Smooth muscle cell (in vitro differentiated cells): ENCODE results near the gene CPED1. TPM values are rescaled to one million over a fixed set of nuclear protein-coding genes. Genes with fewer than 3 reads are reported as not detected.

Experiments used
- DNase-seq: peaks from one replicate; lab custom pipeline; 2025; ENCODE audit not compliant: unreplicated experiment; lab: John Stamatoyannopoulos, UW
- H2AFZ ChIP-seq: fragments of 200-600 bp; sonication (generic); 2 replicates; pipeline ENCODE4 v1.6.0; 2016; ENCODE audit warnings: antibody characterized with exemption, low read depth, mild to moderate bottlenecking
- H3F3A ChIP-seq: fragments of 200-600 bp; sonication (generic); 2 replicates; pipeline ENCODE4 v1.6.0; 2017; ENCODE audit warnings: antibody characterized with exemption, low read depth
- H3K27ac ChIP-seq: fragments of 200-600 bp; sonication (generic); 2 replicates; pipeline ENCODE4 v1.5.1; 2016; ENCODE audit warnings: low read depth, mild to moderate bottlenecking
- H3K27me3 ChIP-seq: fragments of 200-600 bp; sonication (generic); 2 replicates; pipeline ENCODE4 v1.6.1; 2016; ENCODE audit warnings: low read depth, mild to moderate bottlenecking
- H3K36me3 ChIP-seq: fragments of 200-600 bp; sonication (generic); 2 replicates; pipeline ENCODE4 v1.5.1; 2016; ENCODE audit warnings: low read depth
- H3K4me1 ChIP-seq: fragments of 200-600 bp; sonication (generic); 2 replicates; pipeline ENCODE4 v1.5.1; 2016; ENCODE audit warnings: low read depth
- H3K4me2 ChIP-seq: fragments of 200-600 bp; sonication (generic); 2 replicates; pipeline ENCODE4 v1.6.0; 2016; ENCODE audit warnings: mild to moderate bottlenecking
- H3K4me3 ChIP-seq: fragments of 200-600 bp; sonication (generic); 2 replicates; pipeline ENCODE4 v1.5.1; 2016; ENCODE audit warnings: mild to moderate bottlenecking
- H3K79me2 ChIP-seq: fragments of 200-600 bp; sonication (generic); 2 replicates; pipeline ENCODE4 v1.6.0; 2016; ENCODE audit warnings: low read depth, mild to moderate bottlenecking
- H3K9ac ChIP-seq: fragments of 200-600 bp; sonication (generic); 2 replicates; pipeline ENCODE4 v1.6.0; 2016; ENCODE audit warnings: low read depth
- H3K9me3 ChIP-seq: fragments of 200-600 bp; sonication (generic); replicated peaks from 2 replicates; pipeline ENCODE4 v1.5.1; 2016; ENCODE audit warnings: low read depth
- H4K20me1 ChIP-seq: fragments of 200-600 bp; sonication (generic); 2 replicates; pipeline ENCODE4 v1.6.0; 2016; ENCODE audit warnings: low read depth
- CTCF ChIP-seq: fragments of 200-600 bp; sonication (generic); IDR thresholded peaks from 2 replicates; pipeline ENCODE4 v1.5.1; 2017; ENCODE audit warnings: borderline replicate concordance, mild to moderate bottlenecking, antibody characterized with exemption; ENCODE audit not compliant: insufficient read depth, poor library complexity, severe bottlenecking
- WGBS: methylation state at CpG from one replicate; pipeline ENCODE4 v1.1.7; 2016; ENCODE audit warnings: low lambda C conversion rate; 5-methylcytosine and 5-hydroxymethylcytosine counted together
- polyA plus RNA-seq: library from polyadenylated mRNA; unstranded; fragments of >200 nt; fragmentation: Nextera tagmentation; extraction: Ambion mirVana; gene quantifications from 2 replicates; pipeline ENCODE4 v1.2.1, GENCODE V29; 2016
- total RNA-seq: library from RNA; depleted of rRNA; stranded (reverse); fragments of >200 nt; gene quantifications from 2 replicates; pipeline ENCODE4 v1.2.3, GENCODE V29; 2014

Gene CPED1
- total and polyA plus RNA-seq, 2 experiments from 2014 or later: 9.5 to 12.9 TPM

- Histone ChIP-seq H3K27ac (no peak overlapping the region), H3K27me3 (no peaks in the 10 kb centered on the region), H3F3A (no peaks in the 10 kb centered on the region), H3K9me3 (no peaks in the 10 kb centered on the region), H4K20me1 (no peaks in the 10 kb centered on the region), H3K36me3 (no peaks in the 10 kb centered on the region), H3K9ac (no peak overlapping the region), H3K4me3 (no peak overlapping the region), H3K4me2 (no peak overlapping the region), H3K79me2 (no peaks in the 10 kb centered on the region), H2AFZ (no peak overlapping the region), H3K4me1 (no peaks in the 10 kb centered on the region)
- TF ChIP-seq CTCF: peak; percentile 76
- DNase-seq: no peak
- 5% methylated on average over 1 of the region's 1 CpG for WGBS
These were observed 119.5 kb downstream of the CPED1 start for GRCh38 chr7:121107923-121108498.

- Histone ChIP-seq H3K4me1 (no peaks in the 10 kb centered on the region), H3K4me3 (no peak overlapping the region), H3K9ac (no peak overlapping the region), H3K27ac (no peak overlapping the region), H3K9me3 (no peaks in the 10 kb centered on the region), H3K36me3 (no peaks in the 10 kb centered on the region), H4K20me1 (no peaks in the 10 kb centered on the region), H2AFZ (no peak overlapping the region), H3K27me3 (no peaks in the 10 kb centered on the region), H3K79me2 (no peaks in the 10 kb centered on the region), H3F3A (no peaks in the 10 kb centered on the region), H3K4me2 (no peak overlapping the region)
- TF ChIP-seq CTCF: no peak
- 59% methylated on average over 6 of the region's 6 CpGs for WGBS
- no peak for DNase-seq
These were observed 120.6 kb downstream of the CPED1 start for GRCh38 chr7:121109145-121109544.

- Histone ChIP-seq H3K79me2 (no peaks in the 10 kb centered on the region), H4K20me1 (no peaks in the 10 kb centered on the region), H3K9ac (no peak overlapping the region), H3K4me2 (no peak overlapping the region), H3K4me3 (no peak overlapping the region), H2AFZ (no peak overlapping the region), H3K9me3 (no peaks in the 10 kb centered on the region), H3K27me3 (no peaks in the 10 kb centered on the region), H3F3A (no peaks in the 10 kb centered on the region), H3K4me1 (no peaks in the 10 kb centered on the region), H3K36me3 (no peaks in the 10 kb centered on the region), H3K27ac (no peak overlapping the region)
- no peak for TF ChIP-seq CTCF
- no peak for DNase-seq
These were observed 124.8 kb downstream of the CPED1 start for GRCh38 chr7:121113288-121113687.

GRCh38 chr7:121116396-121116795 is 127.9 kb downstream of the CPED1 start:
- no peaks in the 10 kb centered on the region for H3K4me1 ChIP-seq
- H3K4me2 ChIP-seq: no peak overlapping the region
- H3K4me3 ChIP-seq: no peak overlapping the region
- no peaks in the 10 kb centered on the region for H3K79me2 ChIP-seq
- H3K27ac ChIP-seq: no peak overlapping the region
- H4K20me1 ChIP-seq: no peaks in the 10 kb centered on the region
- 82% methylated on average over 1 of the region's 1 CpG for WGBS
- H2AFZ ChIP-seq: no peak overlapping the region
- H3K9ac ChIP-seq: no peak overlapping the region
- TF ChIP-seq CTCF: no peak
- H3K27me3 ChIP-seq: no peaks in the 10 kb centered on the region
- no peaks in the 10 kb centered on the region for H3K36me3 ChIP-seq
- DNase-seq: no peak
- H3K9me3 ChIP-seq: no peaks in the 10 kb centered on the region
- H3F3A ChIP-seq: no peaks in the 10 kb centered on the region
